HG03521 (cell line): Measurements from ENCODE around the gene DNAAF1.

Experiments used
- ATAC-seq: cut with Tn5 transposase; IDR thresholded peaks from one replicate; pipeline ENCODE4 v1.9.1; 2021; ENCODE audit warnings: mild to moderate bottlenecking, moderate library complexity; ENCODE audit not compliant: unreplicated experiment

DNAAF1 gene

DNA sequence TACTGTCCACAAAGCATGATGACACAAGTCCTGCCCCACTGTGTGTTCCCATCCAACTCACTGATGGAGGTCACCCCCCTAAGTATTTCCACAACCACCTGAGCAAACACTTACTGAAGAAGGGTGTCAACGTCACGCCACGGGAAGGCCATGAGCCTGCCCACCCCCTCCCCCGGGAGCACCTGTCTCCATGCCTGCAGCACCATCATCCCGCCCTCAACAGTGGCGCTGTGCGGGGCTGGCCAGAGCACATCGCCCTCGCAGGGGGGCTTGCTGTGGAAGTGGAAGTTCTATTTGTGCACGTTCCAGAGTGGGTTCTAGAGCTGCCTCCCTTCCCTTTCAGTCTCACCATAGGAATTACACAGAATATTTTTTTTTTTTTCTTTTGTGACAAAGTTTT, 24.1 kb upstream of the DNAAF1 start:
- ATAC-seq: no peak

DNA sequence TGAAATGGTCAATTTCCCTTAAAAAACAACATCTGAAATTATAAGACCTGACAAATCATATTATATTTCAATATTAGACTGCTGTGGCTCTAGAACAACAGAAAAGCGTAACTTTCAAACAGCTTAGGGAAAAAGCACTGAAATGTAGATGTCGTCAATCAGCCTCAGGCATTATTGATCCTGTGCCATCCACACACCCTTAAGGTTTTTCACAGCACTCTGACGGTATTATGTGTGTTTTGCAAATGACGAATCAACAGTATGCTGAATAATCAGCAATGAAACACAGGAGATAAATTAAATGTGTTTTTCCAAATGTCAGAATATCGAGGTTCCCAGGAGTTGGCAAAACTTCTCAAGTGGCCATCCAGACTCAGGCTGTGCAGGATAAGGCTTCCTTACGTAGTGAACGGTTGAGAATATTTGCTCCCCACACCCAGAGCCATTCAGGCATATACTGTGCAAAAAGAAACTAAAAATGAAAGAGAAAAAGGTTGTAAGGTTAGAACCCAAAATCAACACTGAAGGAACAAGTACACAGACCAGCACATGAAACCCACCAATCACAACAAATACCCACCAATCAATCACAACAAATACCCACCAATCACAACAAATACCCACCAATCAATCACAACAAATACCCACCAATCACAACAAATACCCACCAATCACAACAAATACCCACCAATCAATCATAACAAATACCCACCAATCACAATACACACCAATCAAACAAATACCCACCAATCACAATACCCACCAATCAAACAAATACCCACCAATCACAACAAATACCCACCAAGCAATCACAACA, 20.6 kb upstream of the DNAAF1 start:
- ATAC-seq: no peak

DNA sequence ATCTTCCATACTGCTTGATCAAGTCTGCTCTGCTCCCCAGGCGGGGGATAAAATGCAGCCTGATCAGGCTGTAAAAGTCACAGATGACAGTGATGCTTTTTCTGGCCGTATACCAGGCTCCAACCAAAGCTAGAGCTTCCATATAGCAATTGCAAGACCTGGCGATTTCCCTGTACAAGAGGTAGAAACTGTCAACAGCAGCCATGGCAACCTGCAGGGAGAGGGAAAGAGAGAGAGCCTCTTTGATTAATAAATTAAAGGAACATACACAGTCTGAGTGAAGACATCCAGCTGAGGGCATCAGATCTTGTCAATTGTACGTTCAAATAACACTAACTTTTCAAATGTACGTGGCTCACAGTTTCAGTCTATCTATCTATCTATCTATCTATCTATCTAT, 14.0 kb upstream of the DNAAF1 start:
- ATAC-seq: no peak

- ATAC-seq: no peak
Observed at GRCh38 chr16:84132527-84133285, 12.4 kb upstream of the DNAAF1 start.

- ATAC-seq: no peak
Observed at GRCh38 chr16:84136331-84137125, 8.6 kb upstream of the DNAAF1 start.

- ATAC-seq: no peak
Observed at GRCh38 chr16:84137287-84137686, 7.8 kb upstream of the DNAAF1 start.

- no peak for ATAC-seq
Observed at GRCh38 chr16:84137769-84138357, 7.2 kb upstream of the DNAAF1 start.

DNA sequence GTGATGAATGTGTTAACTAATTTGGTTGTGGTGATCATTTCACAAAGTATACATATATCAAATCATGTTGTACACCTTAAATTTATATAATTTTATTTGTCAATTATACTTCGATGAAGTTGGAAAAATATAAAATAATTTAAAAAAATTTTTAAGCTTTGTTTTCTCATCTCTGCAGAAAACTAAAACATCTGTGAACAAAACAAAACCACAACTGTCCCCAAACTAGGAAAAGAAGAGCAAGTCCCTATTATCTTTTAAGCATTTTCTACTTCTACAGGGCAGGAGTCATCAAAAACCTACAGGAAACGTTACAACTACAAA, 6.6 kb upstream of the DNAAF1 start:
- ATAC-seq: no peak

GRCh38 chr16:84138824-84139627, 6.1 kb upstream of the DNAAF1 start:
- peak; percentile 46 for ATAC-seq

- no peak for ATAC-seq
Observed at GRCh38 chr16:84139628-84140258, 5.4 kb upstream of the DNAAF1 start.

GRCh38 chr16:84141143-84141670, 3.9 kb upstream of the DNAAF1 start:
- ATAC-seq: no peak

- ATAC-seq: no peak
Observed at GRCh38 chr16:84143081-84143480, 2.0 kb upstream of the DNAAF1 start.

- no peak for ATAC-seq
Observed at GRCh38 chr16:84143784-84144199, 1.3 kb upstream of the DNAAF1 start.

DNA sequence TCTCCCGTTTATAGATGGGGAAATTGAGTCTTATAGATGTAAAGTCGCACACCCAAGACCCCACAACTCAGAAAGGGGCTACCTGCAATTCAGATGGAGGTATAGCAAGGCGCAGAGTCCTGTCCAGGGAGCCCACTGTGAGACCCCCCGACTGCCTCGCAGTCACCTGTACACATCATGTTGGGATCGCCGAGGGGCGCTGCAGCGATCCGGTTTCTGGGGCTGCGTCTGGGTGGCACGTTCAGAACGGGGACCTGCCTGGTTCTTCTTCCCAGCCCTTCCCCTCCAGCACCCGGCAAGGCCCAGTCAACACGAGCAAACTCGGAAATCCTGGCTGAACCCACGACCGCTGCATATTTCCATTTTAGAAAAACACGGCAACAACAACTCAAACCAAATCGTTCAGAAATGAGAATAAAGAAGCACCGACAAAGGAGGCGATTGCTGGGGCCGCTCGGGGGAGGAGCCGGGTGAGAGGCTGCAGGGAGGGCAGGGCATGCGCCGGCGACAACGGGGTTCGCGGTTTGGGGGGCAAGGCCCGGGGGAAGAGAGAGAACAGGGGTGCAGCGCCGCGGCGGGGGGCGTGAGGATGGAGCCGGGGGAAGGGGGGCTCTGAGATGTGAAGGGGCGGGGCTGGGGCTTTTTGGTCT, 774 bp upstream of the DNAAF1 start:
- ATAC-seq: peak; percentile 2

- no peak for ATAC-seq
Observed at GRCh38 chr16:84150926-84151325, 5.8 kb downstream of the DNAAF1 start.

GRCh38 chr16:84153660-84154214, 8.6 kb downstream of the DNAAF1 start:
- ATAC-seq: no peak

GRCh38 chr16:84155226-84155625, 10.1 kb downstream of the DNAAF1 start:
- no peak for ATAC-seq

GRCh38 chr16:84155771-84156170, 10.7 kb downstream of the DNAAF1 start:
- ATAC-seq: no peak

GRCh38 chr16:84156342-84156784, 11.3 kb downstream of the DNAAF1 start:
- no peak for ATAC-seq
